H54 (cell line): ENCODE results near the gene NYAP2.

Source experiments
- DNase-seq: peaks from one replicate; pipeline ENCODE4 v3.0.0; 2011; ENCODE audit warnings: low spot score, mixed read lengths; ENCODE audit not compliant: insufficient read length
- FAIRE-seq: peaks from 3 replicates; lab custom pipeline; 2011; peaks lifted over from hg19 to GRCh38; lab: Jason Lieb, UNC
- POLR2A ChIP-seq: IDR thresholded peaks from 2 replicates; pipeline ENCODE4 v1.6.1; 2011; ENCODE audit warnings: low read depth, mild to moderate bottlenecking, low read length

Gene NYAP2

DNA sequence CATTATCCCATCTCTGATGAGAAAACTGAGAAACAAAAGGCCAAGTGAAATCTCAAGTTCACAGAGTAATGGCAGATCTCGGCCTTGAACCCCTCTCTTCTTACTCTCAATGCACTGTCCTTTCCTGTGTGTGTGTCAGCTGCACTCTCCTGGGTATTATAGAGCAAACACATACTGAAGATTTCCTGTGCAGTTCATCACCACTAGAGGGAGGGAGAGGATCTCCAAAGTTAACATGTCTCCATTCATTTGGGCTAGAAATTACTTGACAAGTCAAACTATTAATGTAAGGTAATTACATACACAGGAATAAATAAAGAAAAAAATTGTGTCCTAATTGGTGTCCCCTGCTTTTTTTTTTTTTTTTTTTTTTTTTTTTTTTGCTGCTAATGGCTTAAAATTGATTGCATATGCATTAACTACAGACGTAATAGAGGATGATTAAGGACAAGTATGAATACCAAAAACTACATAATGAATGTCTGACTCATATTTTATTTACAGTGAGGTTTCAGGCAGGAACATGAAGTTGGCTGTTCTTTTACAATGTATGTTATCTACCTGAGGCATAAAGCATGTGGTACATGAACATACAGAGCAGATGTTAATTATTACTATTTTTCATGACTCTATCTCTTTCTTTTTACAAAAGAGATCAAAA, 269.2 kb downstream of the NYAP2 start:
- TF ChIP-seq POLR2A: no peak
- FAIRE-seq (peak; percentile 94), DNase-seq (peak; percentile 9)

GRCh38 chr2:225670111-225670974, 270.8 kb downstream of the NYAP2 start:
- no peak for TF ChIP-seq POLR2A
- no peak for DNase-seq
- peak; percentile 38 for FAIRE-seq

GRCh38 chr2:225678792-225679191, 279.3 kb downstream of the NYAP2 start:
- DNase-seq (no peak), FAIRE-seq (no peak)
- TF ChIP-seq POLR2A: no peak

- TF ChIP-seq POLR2A: no peak
- DNase-seq (no peak), FAIRE-seq (no peak)
Observed at GRCh38 chr2:225683258-225683657, 283.7 kb downstream of the NYAP2 start.

- FAIRE-seq: no peak
- TF ChIP-seq POLR2A: no peak
Observed at GRCh38 chr2:225690153-225690552, 290.6 kb downstream of the NYAP2 start.

GRCh38 chr2:225691711-225692110, 292.2 kb downstream of the NYAP2 start:
- no peak for FAIRE-seq
- TF ChIP-seq POLR2A: no peak
- DNase-seq: no peak

More at GRCh38 chr2:225690153-225690552, 290.6 kb downstream of the NYAP2 start:
- no peak for DNase-seq

DNA sequence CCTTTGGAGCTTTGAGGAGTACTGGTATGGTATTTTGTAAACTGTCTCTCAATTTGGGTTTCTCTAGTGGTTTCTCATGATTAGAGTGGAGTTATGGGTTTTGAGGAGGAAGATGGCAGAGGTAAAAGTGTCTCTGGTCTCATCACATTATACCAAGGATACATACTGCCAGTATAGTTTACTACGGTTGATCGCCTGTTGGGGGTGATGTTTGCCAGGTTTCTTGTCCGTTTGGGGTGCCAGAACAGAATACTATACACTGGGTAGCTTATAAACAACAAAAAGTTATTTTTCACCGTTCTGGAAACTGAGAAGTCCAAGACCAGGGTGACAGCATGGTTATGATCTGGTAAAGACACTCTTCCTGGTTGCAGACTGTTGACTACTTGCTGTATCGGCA, 293.7 kb downstream of the NYAP2 start:
- no peak for TF ChIP-seq POLR2A
- FAIRE-seq: no peak
- DNase-seq: no peak

DNA sequence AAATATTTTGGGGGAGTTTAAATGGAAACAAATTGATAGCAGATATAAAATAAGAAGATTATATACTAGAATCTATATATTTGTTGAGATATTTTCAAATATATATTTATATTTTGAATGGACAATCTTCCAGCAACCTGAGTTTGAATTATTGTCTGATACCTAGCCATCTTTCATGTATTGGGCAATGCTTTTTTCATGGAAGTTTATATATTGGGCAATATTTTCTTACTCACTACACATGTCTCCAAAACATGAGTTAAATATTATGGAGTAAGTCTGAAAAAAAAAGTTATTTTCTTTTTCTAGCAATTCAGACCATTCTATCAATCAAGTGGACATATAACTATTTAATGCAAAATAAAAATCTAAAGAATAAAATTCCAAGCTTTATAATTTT, 295.2 kb downstream of the NYAP2 start:
- TF ChIP-seq POLR2A: no peak
- no peak for FAIRE-seq
- DNase-seq: no peak

GRCh38 chr2:225697936-225698335, 298.4 kb downstream of the NYAP2 start:
- FAIRE-seq: no peak
- TF ChIP-seq POLR2A: no peak
- no peak for DNase-seq
